ENCODE measurements around the gene LMF1.
"Not testable (repeated sequence)": the region's sequence is repeated elsewhere in the genome, so short reads cannot be mapped to it uniquely, and the experiment has no call there.

The LMF1 gene

GRCh38 chr16:962901-963814, 7.6 kb downstream of the LMF1 start:
- H3K4me3 ChIP-seq (ENCODE audit: low read depth, low read length) = no peak overlapping the region
- TF ChIP-seq POLR2A (IDR thresholded peaks at IDR 0.05; ENCODE audit: extremely low read depth, insufficient read length) (no peak), MYC (IDR thresholded peaks at IDR 0.05; ENCODE audit: low read depth, low read length) (no peak)
- TF ChIP-seq, protein P1, sequence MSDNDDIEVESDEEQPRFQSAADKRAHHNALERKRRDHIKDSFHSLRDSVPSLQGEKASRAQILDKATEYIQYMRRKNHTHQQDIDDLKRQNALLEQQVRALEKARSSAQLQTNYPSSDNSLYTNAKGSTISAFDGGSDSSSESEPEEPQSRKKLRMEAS (IDR thresholded peaks at IDR 0.05; ENCODE audit: low read depth, low read length) = no peak
- no peak for DNase-seq (ENCODE audit: low read depth)

DNA sequence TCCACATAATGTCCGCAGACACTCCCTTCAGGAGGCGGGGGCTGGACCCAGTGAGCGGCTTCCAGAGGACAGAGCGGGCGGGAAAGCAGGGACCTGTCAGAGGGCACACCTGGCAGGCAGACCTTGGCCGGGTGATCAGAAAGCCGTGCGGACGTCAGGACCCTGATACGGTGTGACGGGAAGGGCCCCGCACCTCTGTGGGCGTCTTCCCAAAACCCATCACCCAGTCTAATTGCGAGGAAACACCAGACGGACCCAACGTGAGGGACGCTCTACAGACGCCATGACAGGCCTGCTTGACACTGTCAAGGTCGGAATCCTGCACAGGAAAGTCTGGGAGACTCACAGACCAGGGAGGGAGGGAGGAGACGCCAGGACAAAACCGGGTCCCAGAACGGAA, 8.4 kb downstream of the LMF1 start:
- no peak for TF ChIP-seq CTCF (IDR thresholded peaks at IDR 0.05; ENCODE audit: low read depth, low read length)
- TF ChIP-seq, protein P1 (IDR thresholded peaks at IDR 0.05; ENCODE audit: low read depth, low read length) = no peak
- no peak for TF ChIP-seq POLR2A (IDR thresholded peaks at IDR 0.05; ENCODE audit: extremely low read depth, insufficient read length)
- TF ChIP-seq MYC (IDR thresholded peaks at IDR 0.05; ENCODE audit: low read depth, low read length) = no peak
- no peak for DNase-seq (ENCODE audit: low read depth)
- no peak overlapping the region for H3K4me3 ChIP-seq (ENCODE audit: low read depth, low read length)

GRCh38 chr16:959232-960040, 11.3 kb downstream of the LMF1 start:
- TF ChIP-seq CTCF (IDR thresholded peaks at IDR 0.05; ENCODE audit: low read depth, low read length) (no peak), MYC (IDR thresholded peaks at IDR 0.05; ENCODE audit: low read depth, low read length) (no peak), POLR2A (IDR thresholded peaks at IDR 0.05; ENCODE audit: extremely low read depth, insufficient read length) (no peak)
- TF ChIP-seq, protein P1 (IDR thresholded peaks at IDR 0.05; ENCODE audit: low read depth, low read length) = no peak
- no peak for DNase-seq (ENCODE audit: low read depth)
- H3K4me3 ChIP-seq (ENCODE audit: low read depth, low read length) = no peak overlapping the region

DNA sequence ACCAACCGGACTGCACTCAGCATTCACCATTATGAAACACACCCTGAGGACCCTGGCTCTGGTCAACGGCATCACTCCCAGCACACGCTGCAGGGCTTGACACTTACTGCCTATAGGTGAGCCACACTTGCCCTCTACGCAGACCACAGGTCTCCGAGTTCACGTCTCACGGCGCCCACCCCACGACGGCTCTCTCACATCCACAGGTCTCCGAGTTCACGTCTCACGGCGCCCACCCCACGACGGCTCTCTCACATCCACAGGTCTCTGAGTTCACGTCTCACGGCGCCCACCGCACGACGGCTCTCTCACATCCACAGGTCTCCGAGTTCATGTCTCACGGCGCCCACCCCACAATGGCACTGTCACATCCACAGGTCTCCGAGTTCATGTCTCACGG, 15.0 kb downstream of the LMF1 start:
- not testable (repeated sequence) for H3K4me3 ChIP-seq (ENCODE audit: low read depth, low read length); DNase-seq (ENCODE audit: low read depth)

GRCh38 chr16:953818-954217, 17.0 kb downstream of the LMF1 start:
- H3K4me3 ChIP-seq (ENCODE audit: low read depth, low read length); DNase-seq (ENCODE audit: low read depth): not testable (repeated sequence)

- TF ChIP-seq MYC (IDR thresholded peaks at IDR 0.05; ENCODE audit: low read depth, low read length) (no peak), CTCF (IDR thresholded peaks at IDR 0.05; ENCODE audit: low read depth, low read length) (no peak), POLR2A (IDR thresholded peaks at IDR 0.05; ENCODE audit: extremely low read depth, insufficient read length) (no peak)
- TF ChIP-seq, protein P1 (IDR thresholded peaks at IDR 0.05; ENCODE audit: low read depth, low read length) = no peak
- DNase-seq (ENCODE audit: low read depth) = no peak
- H3K4me3 ChIP-seq (ENCODE audit: low read depth, low read length) = no peak overlapping the region
These were observed 18.5 kb downstream of the LMF1 start for GRCh38 chr16:952321-952720.

GRCh38 chr16:951660-952301, 19.0 kb downstream of the LMF1 start:
- peak; percentile 74 for DNase-seq (ENCODE audit: low read depth)
- peak; percentile 93 for TF ChIP-seq MYC (IDR thresholded peaks at IDR 0.05; ENCODE audit: low read depth, low read length)
- no peak for TF ChIP-seq CTCF (IDR thresholded peaks at IDR 0.05; ENCODE audit: low read depth, low read length)
- TF ChIP-seq, protein P1 (IDR thresholded peaks at IDR 0.05; ENCODE audit: low read depth, low read length) = peak; percentile 95
- H3K4me3 ChIP-seq (ENCODE audit: low read depth, low read length) = no peak overlapping the region

DNA sequence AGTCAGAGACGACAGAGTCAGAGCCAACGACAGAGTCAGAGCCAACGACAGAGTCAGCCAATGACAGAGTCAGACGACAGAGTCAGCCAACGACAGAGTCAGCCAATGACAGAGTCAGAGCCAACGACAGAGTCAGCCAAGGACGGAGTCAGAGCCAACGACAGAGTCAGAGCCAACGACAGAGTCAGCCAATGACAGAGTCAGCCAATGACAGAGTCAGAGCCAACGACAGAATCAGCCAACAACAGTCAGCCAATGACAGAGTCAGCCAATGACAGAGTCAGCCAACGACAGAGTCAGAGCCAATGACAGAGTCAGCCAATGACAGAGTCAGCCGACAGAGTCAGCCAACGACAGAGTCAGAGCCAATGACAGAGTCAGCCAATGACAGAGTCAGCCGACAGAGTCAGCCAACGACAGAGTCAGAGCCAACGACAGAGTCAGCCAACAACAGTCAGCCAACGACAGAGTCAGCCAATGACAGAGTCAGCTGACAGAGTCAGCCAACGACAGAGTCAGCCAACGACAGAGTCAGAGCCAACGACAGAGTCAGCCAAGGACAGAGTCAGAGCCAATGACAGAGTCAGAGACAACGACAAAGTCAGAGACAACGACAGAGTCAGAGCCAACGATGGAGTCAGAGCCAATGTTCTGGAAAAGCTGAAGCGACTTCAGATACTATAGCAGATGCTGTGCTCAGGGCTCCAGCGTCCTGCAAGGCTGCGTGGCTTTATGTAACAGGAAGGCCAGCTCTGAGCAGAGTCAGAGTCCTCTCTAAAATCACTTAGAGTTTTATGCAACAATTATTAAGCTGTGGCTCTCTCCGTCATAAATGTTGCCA, 19.8 kb downstream of the LMF1 start:
- H3K4me3 ChIP-seq (ENCODE audit: low read depth, low read length); DNase-seq (ENCODE audit: low read depth): not testable (repeated sequence)

GRCh38 chr16:948767-949166, 22.0 kb downstream of the LMF1 start:
- not testable (repeated sequence) for H3K4me3 ChIP-seq (ENCODE audit: low read depth, low read length); DNase-seq (ENCODE audit: low read depth)
